ENCODE results near the gene TLE7.

GRCh38 chr16:71410146-71410545, 31.7 kb downstream of the TLE7 start:
- TF ChIP-seq CTCF (conservative IDR thresholded peaks at IDR 0.05 in 1 of 2, IDR thresholded peaks at IDR 0.05 in 1 of 2; ENCODE audit: low read depth in 1 of 2, low read length in 2 of 2) (no peak), EZH2 (IDR thresholded peaks at IDR 0.05; ENCODE audit: low read length, missing control alignments) (no peak)
